Right hindlimb (tissue), 1 donor: Measurements from ENCODE around the gene TMEM250.

Source experiments
- DNase-seq: peaks from one replicate; pipeline ENCODE4 v3.0.0-alpha.2; 2018

TMEM250 gene

GRCh38 chr9:136147038-136147889, 28.6 kb upstream of the TMEM250 start:
- no peak for DNase-seq

GRCh38 chr9:136146126-136147037, 27.7 kb upstream of the TMEM250 start:
- no peak for DNase-seq

GRCh38 chr9:136145580-136145979, 26.9 kb upstream of the TMEM250 start:
- DNase-seq: no peak

GRCh38 chr9:136144450-136144849, 25.8 kb upstream of the TMEM250 start:
- DNase-seq: no peak

- DNase-seq: peak; percentile 35
Observed at GRCh38 chr9:136143215-136144001, 24.7 kb upstream of the TMEM250 start.

- peak; percentile 24 for DNase-seq
Observed at GRCh38 chr9:136142859-136143214, 24.2 kb upstream of the TMEM250 start.

- DNase-seq: no peak
Observed at GRCh38 chr9:136142414-136142796, 23.7 kb upstream of the TMEM250 start.

- DNase-seq: no peak
Observed at GRCh38 chr9:136141682-136142413, 23.2 kb upstream of the TMEM250 start.

- peak; percentile 87 for DNase-seq
Observed at GRCh38 chr9:136140966-136141365, 22.3 kb upstream of the TMEM250 start.

- no peak for DNase-seq
Observed at GRCh38 chr9:136140046-136140445, 21.4 kb upstream of the TMEM250 start.

- DNase-seq: no peak
Observed at GRCh38 chr9:136138566-136138965, 19.9 kb upstream of the TMEM250 start.

GRCh38 chr9:136137321-136138265, 18.9 kb upstream of the TMEM250 start:
- no peak for DNase-seq

- no peak for DNase-seq
Observed at GRCh38 chr9:136136127-136136925, 17.7 kb upstream of the TMEM250 start.

GRCh38 chr9:136135326-136136126, 16.9 kb upstream of the TMEM250 start:
- DNase-seq: no peak

- DNase-seq: no peak
Observed at GRCh38 chr9:136133959-136134484, 15.3 kb upstream of the TMEM250 start.

GRCh38 chr9:136133191-136133958, 14.7 kb upstream of the TMEM250 start:
- DNase-seq: peak; percentile 47

GRCh38 chr9:136132512-136133050, 13.9 kb upstream of the TMEM250 start:
- DNase-seq: no peak
